BJ (cell line): Measurements from ENCODE around the gene LRRC51. TPM values are rescaled to one million over a fixed set of nuclear protein-coding genes. Genes with fewer than 3 reads are reported as not detected.

ENCODE experiments used
- CTCF ChIA-PET: fragments of 350-600 bp; formaldehyde crosslinking; extraction: SDS; loops from one replicate; lab custom pipeline; 2021; ENCODE audit warnings: antibody characterized with exemption, inconsistent platforms; lab: Yijun Ruan, JAX
- POLR2A ChIA-PET: fragments of 300-600 bp; sonication (Branson Sonifier 250); formaldehyde crosslinking; extraction: SDS; loops from one replicate; lab custom pipeline; 2021; ENCODE audit warnings: antibody characterized with exemption; lab: Charles Lee
- DNase-seq: peaks from one replicate; pipeline ENCODE4 v3.0.0-alpha.2; 2011; ENCODE audit warnings: low read depth
- H3K27me3 ChIP-seq: 2 replicates; pipeline ENCODE4 v1.6.0; 2011; ENCODE audit warnings: low read length; ENCODE audit not compliant: control insufficient read depth, insufficient read depth
- H3K36me3 ChIP-seq: 2 replicates; pipeline ENCODE4 v1.5.1; 2011; ENCODE audit warnings: low read length; ENCODE audit not compliant: control insufficient read depth, insufficient read depth
- H3K4me3 ChIP-seq: 2 replicates; pipeline ENCODE4 v1.5.1; 2011; ENCODE audit warnings: low read depth, mild to moderate bottlenecking, control low read depth, low read length
- CTCF ChIP-seq: IDR thresholded peaks from 2 replicates; pipeline ENCODE4 v1.5.1; 2011; ENCODE audit warnings: low read depth, mild to moderate bottlenecking, control low read depth, inconsistent platforms, low read length, moderate library complexity; ENCODE audit not compliant: insufficient read depth
- polyA plus RNA-seq: library from polyadenylated mRNA; depleted of rRNA; stranded (reverse); fragments of >200 nt; gene quantifications from 2 replicates; pipeline ENCODE4 v1.2.3, GENCODE V29; 2011

LRRC51 gene
- polyA plus RNA-seq, 1 experiment, result 9.8 TPM

- TF ChIP-seq CTCF, result no peak
- POLR2A ChIA-PET, result no interaction called here
- no peaks in the 10 kb centered on the region for H3K27me3 ChIP-seq
- no peak for DNase-seq
- no peaks in the 10 kb centered on the region for H3K36me3 ChIP-seq
- H3K4me3 ChIP-seq, result no peak overlapping the region
- CTCF ChIA-PET, result interaction anchor here (1.0 to 1.5 kb wide), 2 partner anchors 28 to 76 kb away, joined by 3 to 6 read pairs; no protein-coding TSS in a partner anchor
Observed at GRCh38 chr11:72116019-72116755, 35.5 kb downstream of the LRRC51 start.

GRCh38 chr11:72119198-72119597, 38.5 kb downstream of the LRRC51 start:
- ChIA-PET POLR2A (no interaction called here), CTCF (interaction anchor here (0.7 kb wide), 1 partner anchor 17 kb away, joined by 3 read pairs; no protein-coding TSS in a partner anchor)
- Histone ChIP-seq H3K36me3 (no peaks in the 10 kb centered on the region), H3K27me3 (no peaks in the 10 kb centered on the region), H3K4me3 (no peak overlapping the region)
- TF ChIP-seq CTCF, result no peak
- DNase-seq, result no peak

GRCh38 chr11:72120930-72121329, 40.3 kb downstream of the LRRC51 start:
- no peak for DNase-seq
- Histone ChIP-seq H3K27me3 (no peaks in the 10 kb centered on the region), H3K36me3 (no peaks in the 10 kb centered on the region), H3K4me3 (no peak overlapping the region)
- no peak for TF ChIP-seq CTCF
- CTCF ChIA-PET, result interaction anchor here (1.0 to 1.4 kb wide), 2 partner anchors 23 to 61 kb away, joined by 3 to 4 read pairs; no protein-coding TSS in a partner anchor
- POLR2A ChIA-PET, result no interaction called here

GRCh38 chr11:72122607-72123006, 42.0 kb downstream of the LRRC51 start:
- Histone ChIP-seq H3K27me3 (no peaks in the 10 kb centered on the region), H3K4me3 (no peak overlapping the region), H3K36me3 (no peaks in the 10 kb centered on the region)
- ChIA-PET POLR2A (no interaction called here), CTCF (interaction anchor here (2.7 kb wide), 1 partner anchor 21 kb away, joined by 11 read pairs; no protein-coding TSS in a partner anchor)
- no peak for TF ChIP-seq CTCF
- DNase-seq, result no peak

GRCh38 chr11:72123117-72123653, 42.5 kb downstream of the LRRC51 start:
- H3K36me3 ChIP-seq, result no peaks in the 10 kb centered on the region
- no peaks in the 10 kb centered on the region for H3K27me3 ChIP-seq
- CTCF ChIA-PET, result interaction anchor here (2.7 kb wide), 1 partner anchor 21 kb away, joined by 11 read pairs; no protein-coding TSS in a partner anchor
- no peak overlapping the region for H3K4me3 ChIP-seq
- DNase-seq, result no peak
- TF ChIP-seq CTCF, result no peak
- POLR2A ChIA-PET, result no interaction called here
